Caco-2 (cell line): ENCODE measurements around the gene SCO1. TPM values are rescaled to one million over a fixed set of nuclear protein-coding genes. Genes with fewer than 3 reads are reported as not detected.

ENCODE experiments used
- BruUV-seq: library from RNA; stranded (reverse); fragments of 400-500 nt; replicated peaks from 2 replicates; lab custom pipeline; 2021; lab: Mats Ljungman, UMichigan
- CTCF ChIA-PET: fragments of 300-600 bp; sonication (Branson Sonifier 250); formaldehyde crosslinking; loops from one replicate; lab custom pipeline; 2022; ENCODE audit warnings: antibody characterized with exemption; lab: Charles Lee
- POLR2A ChIA-PET: fragments of 300-600 bp; sonication (Branson Sonifier 250); formaldehyde crosslinking; loops from one replicate; lab custom pipeline; 2022; ENCODE audit warnings: antibody characterized with exemption; lab: Charles Lee
- DNase-seq, 2 experiments: peaks; one replicate each; pipeline versions ENCODE4 v3.0.0 to v3.0.0-alpha.2; 2020 to 2022
- H3K27me3 ChIP-seq: replicated peaks from 2 replicates; pipeline ENCODE4 v1.6.0; 2011; ENCODE audit warnings: low read length; ENCODE audit not compliant: control insufficient read depth, insufficient read depth
- H3K36me3 ChIP-seq: 2 replicates; pipeline ENCODE4 v1.5.1; 2011; ENCODE audit warnings: low read length; ENCODE audit not compliant: control insufficient read depth, insufficient read depth
- H3K4me1 ChIP-seq: fragments of 250-450 bp; sonication (Bioruptor Pico); 2 replicates; pipeline ENCODE4 v1.5.1; 2020; ENCODE audit warnings: mild to moderate bottlenecking
- H3K4me3 ChIP-seq: 2 replicates; pipeline ENCODE4 v1.5.1; 2011; ENCODE audit warnings: low read depth, mild to moderate bottlenecking, control low read depth, low read length
- H3K9me3 ChIP-seq: fragments of 250-450 bp; sonication (Bioruptor Pico); 2 replicates; pipeline ENCODE4 v1.5.1; 2020; ENCODE audit warnings: mild to moderate bottlenecking, moderate library complexity
- H3K27ac Mint-ChIP-seq: one replicate; pipeline ENCODE4 v1.8.0; 2022; ENCODE audit warnings: mixed read lengths; ENCODE audit not compliant: unreplicated experiment
- H3K27me3 Mint-ChIP-seq: one replicate; pipeline ENCODE4 v1.8.0; 2022; ENCODE audit warnings: mixed read lengths; ENCODE audit not compliant: insufficient read depth, unreplicated experiment
- H3K36me3 Mint-ChIP-seq: one replicate; pipeline ENCODE4 v1.8.0; 2022; ENCODE audit warnings: mild to moderate bottlenecking, mixed read lengths; ENCODE audit not compliant: insufficient read depth, unreplicated experiment
- H3K4me1 Mint-ChIP-seq: one replicate; pipeline ENCODE4 v1.8.0; 2022; ENCODE audit warnings: low read depth, mixed read lengths; ENCODE audit not compliant: unreplicated experiment
- H3K4me3 Mint-ChIP-seq: one replicate; pipeline ENCODE4 v1.8.0; 2022; ENCODE audit warnings: mild to moderate bottlenecking, moderate library complexity, mixed read lengths; ENCODE audit not compliant: unreplicated experiment
- H3K9me3 Mint-ChIP-seq: one replicate; pipeline ENCODE4 v1.8.0; 2022; ENCODE audit warnings: mixed read lengths; ENCODE audit not compliant: unreplicated experiment
- CTCF ChIP-seq, 2 experiments: fragments of 200-600 bp in 1 of 2; IDR thresholded peaks; 1 replicate in 1 of 2; 2 replicates in 1 of 2; pipeline versions ENCODE4 v1.5.1 to v1.8.0; 2011 to 2022; ENCODE audit warnings: antibody characterized with exemption in 1 of 2, control low read depth in 1 of 2, inconsistent platforms in 1 of 2, low read depth in 1 of 2, low read length in 1 of 2, mild to moderate bottlenecking in 1 of 2, moderate library complexity in 1 of 2; ENCODE audit not compliant: insufficient read depth in 1 of 2, severe bottlenecking in 1 of 2, unreplicated experiment in 1 of 2
- intact Hi-C: fragments of 100-400 bp; cut with micrococcal nuclease; formaldehyde crosslinking; loops from one replicate; pipeline ENCODE4 v1.10.0; 2022; ENCODE audit not compliant: unreplicated experiment
- total RNA-seq: library from RNA; stranded (reverse); gene quantifications from 2 replicates; pipeline ENCODE4 v1.2.3, GENCODE V29; 2022

SCO1 gene
- total RNA-seq, 1 experiment from 2014 or later, result 26.3 TPM

- no peaks in the 10 kb centered on the region for H3K9me3 Mint-ChIP-seq
- no peak overlapping the region for H3K27ac Mint-ChIP-seq
- DNase-seq, result no peak
- no peaks in the 10 kb centered on the region for H3K9me3 ChIP-seq
- no peaks in the 10 kb centered on the region for H3K4me1 ChIP-seq
- intact Hi-C loops, result loop anchor here (5.0 to 10.0 kb wide), 2 partner anchors 85 to 198 kb away; partner anchors contain the start of gene TMEM220
- no TSS peak for BruUV-seq
- H3K27me3 ChIP-seq, result no peaks in the 10 kb centered on the region
- H3K4me3 ChIP-seq, result no peak overlapping the region
- ChIA-PET CTCF (no interaction called here), POLR2A (no interaction called here)
- no peak for TF ChIP-seq CTCF (IDR thresholded peaks at IDR 0.05; ENCODE audit: insufficient read depth in 1 of 2, low read depth in 1 of 2, low read length in 1 of 2, severe bottlenecking in 1 of 2, unreplicated experiment in 1 of 2)
- no peaks in the 10 kb centered on the region for H3K27me3 Mint-ChIP-seq
- H3K4me1 Mint-ChIP-seq, result no peaks in the 10 kb centered on the region
- H3K4me3 Mint-ChIP-seq, result no peak overlapping the region
- no peaks in the 10 kb centered on the region for H3K36me3 ChIP-seq
- no peaks in the 10 kb centered on the region for H3K36me3 Mint-ChIP-seq
Measured at GRCh38 chr17:10649602-10650001, 47.7 kb downstream of the SCO1 start.

- no TSS peak for BruUV-seq
- no peak for TF ChIP-seq CTCF (IDR thresholded peaks at IDR 0.05; ENCODE audit: insufficient read depth in 1 of 2, low read depth in 1 of 2, low read length in 1 of 2, severe bottlenecking in 1 of 2, unreplicated experiment in 1 of 2)
- H3K4me1 ChIP-seq, result no peaks in the 10 kb centered on the region
- H3K27ac Mint-ChIP-seq, result no peak overlapping the region
- intact Hi-C loops, result loop anchor here (5.0 to 10.0 kb wide), 2 partner anchors 86 to 198 kb away; partner anchors contain the start of gene TMEM220
- no peak overlapping the region for H3K4me3 ChIP-seq
- no peaks in the 10 kb centered on the region for H3K9me3 Mint-ChIP-seq
- ChIA-PET CTCF (no interaction called here), POLR2A (no interaction called here)
- no peaks in the 10 kb centered on the region for H3K4me1 Mint-ChIP-seq
- DNase-seq, result no peak
- H3K27me3 Mint-ChIP-seq, result no peaks in the 10 kb centered on the region
- no peaks in the 10 kb centered on the region for H3K36me3 ChIP-seq
- no peaks in the 10 kb centered on the region for H3K27me3 ChIP-seq
- no peaks in the 10 kb centered on the region for H3K36me3 Mint-ChIP-seq
- no peaks in the 10 kb centered on the region for H3K9me3 ChIP-seq
- H3K4me3 Mint-ChIP-seq, result no peak overlapping the region
Measured at GRCh38 chr17:10648956-10649355, 48.4 kb downstream of the SCO1 start.

GRCh38 chr17:10648381-10648780, 49.0 kb downstream of the SCO1 start:
- H3K4me3 ChIP-seq, result no peak overlapping the region
- no peaks in the 10 kb centered on the region for H3K27me3 ChIP-seq
- ChIA-PET CTCF (no interaction called here), POLR2A (no interaction called here)
- no peak for TF ChIP-seq CTCF (IDR thresholded peaks at IDR 0.05; ENCODE audit: insufficient read depth in 1 of 2, low read depth in 1 of 2, low read length in 1 of 2, severe bottlenecking in 1 of 2, unreplicated experiment in 1 of 2)
- Mint-ChIP-seq H3K4me3 (no peak overlapping the region), H3K9me3 (no peaks in the 10 kb centered on the region), H3K27me3 (no peaks in the 10 kb centered on the region), H3K36me3 (no peaks in the 10 kb centered on the region), H3K27ac (no peak overlapping the region), H3K4me1 (no peaks in the 10 kb centered on the region)
- intact Hi-C loops, result loop anchor here (5.0 to 10.0 kb wide), 2 partner anchors 86 to 199 kb away; partner anchors contain the start of gene TMEM220
- H3K4me1 ChIP-seq, result no peaks in the 10 kb centered on the region
- DNase-seq, result no peak
- H3K36me3 ChIP-seq, result no peaks in the 10 kb centered on the region
- no TSS peak for BruUV-seq
- H3K9me3 ChIP-seq, result no peaks in the 10 kb centered on the region
